H9 (cell line): ENCODE data around the gene HLTF. TPM values are rescaled to one million over a fixed set of nuclear protein-coding genes. Genes with fewer than 3 reads are reported as not detected.

Experiments
- DNase-seq: peaks from one replicate; pipeline ENCODE4 v3.0.0-alpha.2; 2017
- H2AFZ ChIP-seq: one replicate; pipeline ENCODE4 v1.6.1; 2013; ENCODE audit warnings: mild to moderate bottlenecking, low read length, control low read depth, moderate library complexity
- H2AK5ac ChIP-seq: 2 replicates; pipeline ENCODE4 v1.6.1; 2013; ENCODE audit warnings: low read length, control low read depth, mixed read lengths; ENCODE audit not compliant: insufficient read length
- H2BK120ac ChIP-seq: one replicate; pipeline ENCODE4 v1.6.1; 2013; ENCODE audit warnings: low read depth, mild to moderate bottlenecking, low read length, control low read depth, inconsistent platforms; ENCODE audit not compliant: poor library complexity, severe bottlenecking
- H2BK12ac ChIP-seq: 2 replicates; pipeline ENCODE4 v1.6.1; 2013; ENCODE audit warnings: low read length, control low read depth, mixed read lengths, low read depth; ENCODE audit not compliant: insufficient read length
- H2BK15ac ChIP-seq: 2 replicates; pipeline ENCODE4 v1.6.1; 2013; ENCODE audit warnings: low read depth, low read length, control low read depth
- H2BK20ac ChIP-seq: one replicate; pipeline ENCODE4 v1.6.1; 2013; ENCODE audit warnings: low read depth, mild to moderate bottlenecking, low read length, control low read depth, inconsistent platforms; ENCODE audit not compliant: poor library complexity, severe bottlenecking
- H2BK5ac ChIP-seq: 2 replicates; pipeline ENCODE4 v1.6.1; 2013; ENCODE audit warnings: low read length, control low read depth, mixed read lengths; ENCODE audit not compliant: insufficient read length
- H3K14ac ChIP-seq: 2 replicates; pipeline ENCODE4 v1.6.1; 2013; ENCODE audit warnings: low read length, control low read depth; ENCODE audit not compliant: insufficient read depth
- H3K18ac ChIP-seq: 2 replicates; pipeline ENCODE4 v1.6.1; 2013; ENCODE audit warnings: low read depth, mild to moderate bottlenecking, mixed read lengths, low read length, control low read depth; ENCODE audit not compliant: insufficient read length
- H3K23ac ChIP-seq: 2 replicates; pipeline ENCODE4 v1.6.1; 2013; ENCODE audit warnings: low read length, control low read depth, mixed read lengths, low read depth; ENCODE audit not compliant: insufficient read length
- H3K23me2 ChIP-seq: 2 replicates; pipeline ENCODE4 v1.6.1; 2013; ENCODE audit warnings: low read depth, mild to moderate bottlenecking, mixed read lengths, low read length, control low read depth; ENCODE audit not compliant: insufficient read length, poor library complexity, severe bottlenecking
- H3K27ac ChIP-seq: 2 replicates; pipeline ENCODE4 v1.5.1; 2013; ENCODE audit warnings: low read length, control low read depth, mixed read lengths, low read depth; ENCODE audit not compliant: insufficient read length
- H3K27me3 ChIP-seq: 2 replicates; pipeline ENCODE4 v1.6.1; 2013; ENCODE audit warnings: low read length, control low read depth, inconsistent platforms; ENCODE audit not compliant: insufficient read depth
- H3K4ac ChIP-seq: 2 replicates; pipeline ENCODE4 v1.6.1; 2013; ENCODE audit warnings: low read depth, mild to moderate bottlenecking, control low read depth, inconsistent platforms, low read length, moderate library complexity
- H3K4me1 ChIP-seq: 2 replicates; pipeline ENCODE4 v1.6.1; 2013; ENCODE audit warnings: low read length, control low read depth, inconsistent platforms; ENCODE audit not compliant: insufficient read depth
- H3K4me2 ChIP-seq: 2 replicates; pipeline ENCODE4 v1.6.1; 2013; ENCODE audit warnings: low read length, control low read depth, mixed read lengths; ENCODE audit not compliant: insufficient read length, insufficient read depth
- H3K56ac ChIP-seq: 2 replicates; pipeline ENCODE4 v1.6.1; 2013; ENCODE audit warnings: low read depth, mild to moderate bottlenecking, mixed read lengths, low read length, control low read depth; ENCODE audit not compliant: insufficient read length
- H3K79me1 ChIP-seq: 2 replicates; pipeline ENCODE4 v1.6.1; 2013; ENCODE audit warnings: low read depth, mild to moderate bottlenecking, moderate library complexity, low read length, control low read depth, inconsistent platforms; ENCODE audit not compliant: insufficient read depth, poor library complexity, severe bottlenecking
- H3K79me2 ChIP-seq: 2 replicates; pipeline ENCODE4 v1.6.1; 2013; ENCODE audit warnings: low read length, control low read depth, inconsistent platforms; ENCODE audit not compliant: insufficient read depth
- H3K9ac ChIP-seq: 2 replicates; pipeline ENCODE4 v1.6.1; 2013; ENCODE audit warnings: low read length, control low read depth, mixed read lengths; ENCODE audit not compliant: insufficient read length; ENCODE audit errors: extremely low read depth
- H3K9me3 ChIP-seq: one replicate; pipeline ENCODE4 v1.6.1; 2013; ENCODE audit warnings: low read depth, low read length, inconsistent platforms; ENCODE audit not compliant: control insufficient read depth
- H3T11ph ChIP-seq: one replicate; pipeline ENCODE4 v1.6.1; 2013; ENCODE audit warnings: mild to moderate bottlenecking, low read length, control low read depth, inconsistent platforms
- H4K20me1 ChIP-seq: one replicate; pipeline ENCODE4 v1.6.1; 2013; ENCODE audit not compliant: control insufficient read depth, insufficient read length, insufficient read depth
- H4K5ac ChIP-seq: 2 replicates; pipeline ENCODE4 v1.6.1; 2013; ENCODE audit warnings: low read depth, mild to moderate bottlenecking, mixed read lengths, low read length, control low read depth; ENCODE audit not compliant: insufficient read length
- H4K8ac ChIP-seq: replicated peaks from 2 replicates; pipeline ENCODE4 v1.6.1; 2013; ENCODE audit warnings: low read length, control low read depth, mixed read lengths, low read depth; ENCODE audit not compliant: insufficient read length
- H4K91ac ChIP-seq: 2 replicates; pipeline ENCODE4 v1.6.1; 2013; ENCODE audit warnings: low read depth, mild to moderate bottlenecking, moderate library complexity, mixed read lengths, low read length, control low read depth; ENCODE audit not compliant: insufficient read length
- H3K27ac Mint-ChIP-seq, 3 experiments: 2 replicates in 2 of 3; 3 replicates in 1 of 3; pipeline ENCODE4 v1.8.0; 2020 to 2021; ENCODE audit warnings: mixed read lengths in 3 of 3, mild to moderate bottlenecking in 1 of 3, moderate library complexity in 1 of 3
- H3K27me3 Mint-ChIP-seq: 2 replicates; pipeline ENCODE4 v1.8.0; 2021; ENCODE audit warnings: low read depth, mild to moderate bottlenecking, moderate library complexity, mixed read lengths
- H3K36me3 Mint-ChIP-seq, 3 experiments: 2 replicates in 2 of 3; 3 replicates in 1 of 3; pipeline ENCODE4 v1.8.0; 2020 to 2021; ENCODE audit warnings: low read depth in 3 of 3, mixed read lengths in 3 of 3; ENCODE audit not compliant: insufficient read depth in 1 of 3
- H3K4me1 Mint-ChIP-seq, 2 experiments: 2 replicates each; pipeline ENCODE4 v1.8.0; 2020; ENCODE audit warnings: mixed read lengths in 2 of 2
- H3K4me3 Mint-ChIP-seq, 2 experiments: 2 replicates in 1 of 2; 3 replicates in 1 of 2; pipeline ENCODE4 v1.8.0; 2020 to 2021; ENCODE audit warnings: mild to moderate bottlenecking in 2 of 2, mixed read lengths in 2 of 2, moderate library complexity in 1 of 2
- H3K9me3 Mint-ChIP-seq, 2 experiments: 2 replicates in 1 of 2; 3 replicates in 1 of 2; pipeline ENCODE4 v1.8.0; 2020; ENCODE audit warnings: mild to moderate bottlenecking in 2 of 2, mixed read lengths in 2 of 2, moderate library complexity in 1 of 2
- CTCF ChIP-seq: fragments of 200-600 bp; sonication (generic); conservative IDR thresholded peaks from 3 replicates; pipeline ENCODE4 v1.8.0; 2021; ENCODE audit warnings: antibody characterized with exemption, mild to moderate bottlenecking
- WGBS: extraction: QIAGEN DNeasy Blood & Tissue Kit; methylation state at CpG from one replicate; pipeline ENCODE4 v1.1.7; 2013; ENCODE audit warnings: missing lambda C conversion rate, low lambda C conversion rate, mixed read lengths; ENCODE audit not compliant: insufficient read length; ENCODE audit errors: extremely low coverage; 5-methylcytosine and 5-hydroxymethylcytosine counted together
- total RNA-seq: library from RNA; stranded (reverse); gene quantifications from 2 replicates; pipeline ENCODE4 v1.2.1, GENCODE V29; 2021

The HLTF gene
- total RNA-seq, 1 experiment from 2014 or later = 41.5 TPM

GRCh38 chr3:149016669-149017541, 69.4 kb downstream of the HLTF start:
- H3K23ac ChIP-seq = no peak overlapping the region
- H4K8ac ChIP-seq = no peak overlapping the region
- Mint-ChIP-seq H3K36me3 (peaks cover 8 to 20% (median 20%) of the 10 kb centered on the region in 3 experiments; a peak in 6 of 7 replicates), H3K4me3 (no peak overlapping the region), H3K9me3 (no peaks in the 10 kb centered on the region), H3K27ac (no peak overlapping the region; a peak in 1 of 7 replicates), H3K27me3 (no peaks in the 10 kb centered on the region), H3K4me1 (peaks cover 38 to 39% of the 10 kb centered on the region in 2 experiments)
- H3K4me1 ChIP-seq = peaks cover 17% of the 10 kb centered on the region; the same call in 1 of the 2 replicates
- no peak overlapping the region for H3K9ac ChIP-seq
- no peak overlapping the region for H3T11ph ChIP-seq
- H3K4me2 ChIP-seq = no peak overlapping the region
- no peak overlapping the region for H4K91ac ChIP-seq
- H2BK120ac ChIP-seq = no peak overlapping the region
- no peaks in the 10 kb centered on the region for H3K23me2 ChIP-seq
- no peak overlapping the region for H3K4ac ChIP-seq
- DNase-seq = no peak
- H3K14ac ChIP-seq = no peak overlapping the region
- no peaks in the 10 kb centered on the region for H3K79me1 ChIP-seq
- no peaks in the 10 kb centered on the region for H3K27me3 ChIP-seq
- H2BK15ac ChIP-seq = no peak overlapping the region
- H2BK12ac ChIP-seq = no peak overlapping the region
- no peak overlapping the region for H2BK20ac ChIP-seq
- no peak overlapping the region for H4K5ac ChIP-seq
- H4K20me1 ChIP-seq = no peaks in the 10 kb centered on the region
- no peak for TF ChIP-seq CTCF
- H3K56ac ChIP-seq = no peak overlapping the region
- H3K27ac ChIP-seq = no peak overlapping the region
- no peak overlapping the region for H2AFZ ChIP-seq
- no CpG with 5 or more reads among the region's 9 CpGs for WGBS
- no peak overlapping the region for H3K18ac ChIP-seq
- no peak overlapping the region for H2BK5ac ChIP-seq
- no peaks in the 10 kb centered on the region for H3K9me3 ChIP-seq
- no peak overlapping the region for H2AK5ac ChIP-seq
- H3K79me2 ChIP-seq = no peaks in the 10 kb centered on the region
